ENCODE data around the gene KCNMA1. TPM values are rescaled to one million over a fixed set of nuclear protein-coding genes. Genes with fewer than 3 reads are reported as not detected.

Gene KCNMA1
- polyA plus RNA-seq, 1 donor from 2014 or later = 60.8 TPM

GRCh38 chr10:77120012-77120411 is 517.6 kb downstream of the KCNMA1 start:
- H4K20me1 ChIP-seq (ENCODE audit: insufficient read depth) = no peaks in the 10 kb centered on the region
- no peak overlapping the region for H2AFZ ChIP-seq (ENCODE audit: low read depth, low read length)
- H3K9ac ChIP-seq (ENCODE audit: low read length) = no peak overlapping the region
- H3K79me2 ChIP-seq (replicated peaks; ENCODE audit: insufficient read depth, low read length) = no peaks in the 10 kb centered on the region
- H3K4me3 ChIP-seq (ENCODE audit: low read length) = no peak overlapping the region
- no peak overlapping the region for H3K4me2 ChIP-seq (ENCODE audit: low read length)
- no peaks in the 10 kb centered on the region for H3K36me3 ChIP-seq (ENCODE audit: insufficient read depth, low read length)
- no peaks in the 10 kb centered on the region for H3F3A ChIP-seq (ENCODE audit: insufficient read depth, low read length, poor library complexity, severe bottlenecking)
- no peak overlapping the region for H3K27ac ChIP-seq (ENCODE audit: low read length)
- TF ChIP-seq RAD21 (conservative IDR thresholded peaks at IDR 0.05) (no peak), REST (IDR thresholded peaks at IDR 0.05; ENCODE audit: borderline replicate concordance) (no peak), SMC3 (conservative IDR thresholded peaks at IDR 0.05; ENCODE audit: poor library complexity) (no peak), EP300 (conservative IDR thresholded peaks at IDR 0.05; ENCODE audit: poor library complexity, severe bottlenecking) (no peak), TAF1 (IDR thresholded peaks at IDR 0.05; ENCODE audit: low read depth) (no peak), EZH2 (IDR thresholded peaks at IDR 0.05; ENCODE audit: borderline replicate concordance, insufficient read depth, low read length, poor library complexity, severe bottlenecking) (no peak), MXI1 (conservative IDR thresholded peaks at IDR 0.05; ENCODE audit: poor library complexity, severe bottlenecking) (no peak), CTCF (IDR thresholded peaks at IDR 0.05; ENCODE audit: poor library complexity, severe bottlenecking) (no peak), POLR2AphosphoS5 (IDR thresholded peaks at IDR 0.05) (no peak)
- H3K9me2 ChIP-seq (ENCODE audit: insufficient read depth, low read length) = no peaks in the 10 kb centered on the region
- no peaks in the 10 kb centered on the region for H3K27me3 ChIP-seq (ENCODE audit: insufficient read depth, low read depth, low read length)
- no peaks in the 10 kb centered on the region for H3K9me3 ChIP-seq (ENCODE audit: low read length)

- no peaks in the 10 kb centered on the region for H4K20me1 ChIP-seq (ENCODE audit: insufficient read depth)
- no peaks in the 10 kb centered on the region for H3K36me3 ChIP-seq (ENCODE audit: insufficient read depth, low read length)
- H3K9me2 ChIP-seq (ENCODE audit: insufficient read depth, low read length) = no peaks in the 10 kb centered on the region
- no peak overlapping the region for H3K4me2 ChIP-seq (ENCODE audit: low read length)
- H3K9me3 ChIP-seq (ENCODE audit: low read length) = no peaks in the 10 kb centered on the region
- TF ChIP-seq RAD21 (conservative IDR thresholded peaks at IDR 0.05) (no peak), SMC3 (conservative IDR thresholded peaks at IDR 0.05; ENCODE audit: poor library complexity) (no peak), POLR2AphosphoS5 (IDR thresholded peaks at IDR 0.05) (no peak), EZH2 (IDR thresholded peaks at IDR 0.05; ENCODE audit: borderline replicate concordance, insufficient read depth, low read length, poor library complexity, severe bottlenecking) (no peak), REST (IDR thresholded peaks at IDR 0.05; ENCODE audit: borderline replicate concordance) (no peak), MXI1 (conservative IDR thresholded peaks at IDR 0.05; ENCODE audit: poor library complexity, severe bottlenecking) (no peak), EP300 (conservative IDR thresholded peaks at IDR 0.05; ENCODE audit: poor library complexity, severe bottlenecking) (no peak), TAF1 (IDR thresholded peaks at IDR 0.05; ENCODE audit: low read depth) (no peak), CTCF (IDR thresholded peaks at IDR 0.05; ENCODE audit: poor library complexity, severe bottlenecking) (no peak)
- no peaks in the 10 kb centered on the region for H3F3A ChIP-seq (ENCODE audit: insufficient read depth, low read length, poor library complexity, severe bottlenecking)
- H3K4me3 ChIP-seq (ENCODE audit: low read length) = no peak overlapping the region
- H2AFZ ChIP-seq (ENCODE audit: low read depth, low read length) = no peak overlapping the region
- no peaks in the 10 kb centered on the region for H3K27me3 ChIP-seq (ENCODE audit: insufficient read depth, low read depth, low read length)
- no peak overlapping the region for H3K9ac ChIP-seq (ENCODE audit: low read length)
- no peak overlapping the region for H3K27ac ChIP-seq (ENCODE audit: low read length)
- no peaks in the 10 kb centered on the region for H3K79me2 ChIP-seq (replicated peaks; ENCODE audit: insufficient read depth, low read length)
Measured at GRCh38 chr10:77118603-77119282, 518.9 kb downstream of the KCNMA1 start.

Measured in neural cell (in vitro differentiated cells).